AG04450 (cell line): ENCODE results near the gene NUBP2. TPM values are rescaled to one million over a fixed set of nuclear protein-coding genes. Genes with fewer than 3 reads are reported as not detected.

Experiments used
- CTCF ChIA-PET: fragments of 300-600, 350-600 bp; formaldehyde crosslinking; extraction: SDS; loops from one replicate; lab custom pipeline; 2022; ENCODE audit warnings: antibody characterized with exemption, inconsistent platforms; lab: Charles Lee
- POLR2A ChIA-PET: fragments of 350-600 bp; formaldehyde crosslinking; extraction: SDS; loops from one replicate; lab custom pipeline; 2021; ENCODE audit warnings: antibody characterized with exemption, inconsistent platforms; lab: Yijun Ruan, JAX
- DNase-seq: peaks from one replicate; pipeline ENCODE4 v3.0.0-alpha.2; 2011; ENCODE audit warnings: low read depth, low spot score
- H3K27ac ChIP-seq: one replicate; pipeline ENCODE4 v1.5.1; 2012; ENCODE audit warnings: low read depth, low read length, control low read depth
- H3K27me3 ChIP-seq: one replicate; pipeline ENCODE4 v1.6.0; 2012; ENCODE audit warnings: low read length; ENCODE audit not compliant: control insufficient read depth, insufficient read depth
- H3K4me3 ChIP-seq: 2 replicates; pipeline ENCODE4 v1.5.1; 2011; ENCODE audit warnings: mild to moderate bottlenecking, low read depth, low read length, control low read depth
- H3K9me3 ChIP-seq: 2 replicates; pipeline ENCODE4 v1.5.1; 2012; ENCODE audit warnings: low read length; ENCODE audit not compliant: control insufficient read depth, insufficient read depth
- polyA plus RNA-seq: library from polyadenylated mRNA; depleted of rRNA; stranded (reverse); fragments of >200 nt; gene quantifications from 2 replicates; pipeline ENCODE4 v1.2.3, GENCODE V29; 2011
- TF ChIP-seq, protein P1 (sequence below): IDR thresholded peaks from 2 replicates; pipeline ENCODE4 v1.5.1; 2011; ENCODE audit warnings: low read depth, low read length, control low read depth, inconsistent platforms

The NUBP2 gene
- polyA plus RNA-seq, 1 experiment = 20.0 TPM

DNA sequence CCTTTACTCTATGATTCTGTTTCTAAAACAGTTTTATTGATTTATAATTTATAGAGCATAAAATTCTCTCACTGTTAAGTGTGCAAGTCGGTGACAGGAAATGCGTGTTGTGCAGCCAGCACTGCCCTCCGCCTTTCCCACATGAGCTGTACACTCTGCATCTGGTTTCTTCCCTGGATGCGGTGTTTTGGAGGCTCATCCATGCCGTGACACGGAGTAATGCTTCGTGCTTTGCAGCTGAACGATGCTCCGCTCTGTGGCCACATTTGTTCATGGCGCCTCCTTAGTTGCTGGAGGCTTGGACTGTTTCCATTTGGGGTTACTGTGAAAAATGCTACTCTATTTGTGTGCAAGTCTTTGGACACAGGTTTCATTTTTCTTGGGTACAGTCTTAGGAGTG is 17.9 kb downstream of the NUBP2 start:
- H3K27ac ChIP-seq = no peak overlapping the region
- H3K9me3 ChIP-seq = peaks cover 8% of the 10 kb centered on the region
- H3K4me3 ChIP-seq = no peak overlapping the region
- TF ChIP-seq, protein P1, sequence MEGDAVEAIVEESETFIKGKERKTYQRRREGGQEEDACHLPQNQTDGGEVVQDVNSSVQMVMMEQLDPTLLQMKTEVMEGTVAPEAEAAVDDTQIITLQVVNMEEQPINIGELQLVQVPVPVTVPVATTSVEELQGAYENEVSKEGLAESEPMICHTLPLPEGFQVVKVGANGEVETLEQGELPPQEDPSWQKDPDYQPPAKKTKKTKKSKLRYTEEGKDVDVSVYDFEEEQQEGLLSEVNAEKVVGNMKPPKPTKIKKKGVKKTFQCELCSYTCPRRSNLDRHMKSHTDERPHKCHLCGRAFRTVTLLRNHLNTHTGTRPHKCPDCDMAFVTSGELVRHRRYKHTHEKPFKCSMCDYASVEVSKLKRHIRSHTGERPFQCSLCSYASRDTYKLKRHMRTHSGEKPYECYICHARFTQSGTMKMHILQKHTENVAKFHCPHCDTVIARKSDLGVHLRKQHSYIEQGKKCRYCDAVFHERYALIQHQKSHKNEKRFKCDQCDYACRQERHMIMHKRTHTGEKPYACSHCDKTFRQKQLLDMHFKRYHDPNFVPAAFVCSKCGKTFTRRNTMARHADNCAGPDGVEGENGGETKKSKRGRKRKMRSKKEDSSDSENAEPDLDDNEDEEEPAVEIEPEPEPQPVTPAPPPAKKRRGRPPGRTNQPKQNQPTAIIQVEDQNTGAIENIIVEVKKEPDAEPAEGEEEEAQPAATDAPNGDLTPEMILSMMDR = no peak
- ChIA-PET POLR2A (no interaction called here), CTCF (no interaction called here)
- H3K27me3 ChIP-seq = no peaks in the 10 kb centered on the region
- DNase-seq = no peak

DNA sequence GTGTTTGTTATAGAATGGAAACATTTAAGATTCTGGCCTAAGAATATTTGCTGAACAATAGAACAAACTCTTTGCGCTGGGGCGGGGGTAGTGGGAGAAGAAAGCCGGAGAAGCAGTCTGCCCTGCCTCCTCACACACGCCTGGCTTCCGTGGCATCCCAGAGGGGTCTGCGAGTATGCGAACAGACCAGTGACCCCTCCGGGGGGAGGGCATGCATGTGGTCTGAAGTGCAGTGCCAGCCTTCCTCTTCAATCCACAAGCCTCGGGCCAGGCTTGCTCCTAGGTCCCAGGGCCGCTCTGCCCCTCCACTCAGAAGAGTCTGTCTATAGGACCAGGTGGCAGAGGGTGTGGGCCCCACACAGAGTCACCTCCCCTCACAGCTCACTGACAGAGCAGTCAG is 24.9 kb downstream of the NUBP2 start:
- H3K4me3 ChIP-seq = no peak overlapping the region
- no peak for DNase-seq
- no peaks in the 10 kb centered on the region; the same call in 1 of the 2 replicates for H3K9me3 ChIP-seq
- ChIA-PET CTCF (no interaction called here), POLR2A (no interaction called here)
- no peak overlapping the region for H3K27ac ChIP-seq
- H3K27me3 ChIP-seq = no peaks in the 10 kb centered on the region
- TF ChIP-seq, protein P1 = no peak

DNA sequence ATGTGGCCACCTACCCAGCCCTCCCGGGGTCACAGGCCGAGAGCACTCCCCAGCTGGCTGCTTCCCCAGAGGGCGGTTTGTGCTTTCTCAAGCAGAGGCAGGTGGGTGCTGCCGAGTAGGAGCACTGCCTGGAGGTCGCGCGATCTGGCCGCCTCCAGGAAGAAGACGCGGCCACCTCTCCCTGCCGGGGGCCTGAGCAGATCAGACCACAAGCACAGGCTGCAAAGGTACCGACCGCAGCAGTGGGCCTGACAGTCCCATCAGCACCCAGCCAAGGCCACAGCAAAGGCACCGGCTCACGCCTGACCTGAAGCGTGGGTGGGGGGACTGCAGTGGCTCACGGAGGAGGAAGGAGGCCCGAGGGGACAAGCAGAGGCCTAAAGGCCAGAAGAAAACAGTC is 25.9 kb downstream of the NUBP2 start:
- TF ChIP-seq, protein P1 = no peak
- ChIA-PET POLR2A (no interaction called here), CTCF (no interaction called here)

DNA sequence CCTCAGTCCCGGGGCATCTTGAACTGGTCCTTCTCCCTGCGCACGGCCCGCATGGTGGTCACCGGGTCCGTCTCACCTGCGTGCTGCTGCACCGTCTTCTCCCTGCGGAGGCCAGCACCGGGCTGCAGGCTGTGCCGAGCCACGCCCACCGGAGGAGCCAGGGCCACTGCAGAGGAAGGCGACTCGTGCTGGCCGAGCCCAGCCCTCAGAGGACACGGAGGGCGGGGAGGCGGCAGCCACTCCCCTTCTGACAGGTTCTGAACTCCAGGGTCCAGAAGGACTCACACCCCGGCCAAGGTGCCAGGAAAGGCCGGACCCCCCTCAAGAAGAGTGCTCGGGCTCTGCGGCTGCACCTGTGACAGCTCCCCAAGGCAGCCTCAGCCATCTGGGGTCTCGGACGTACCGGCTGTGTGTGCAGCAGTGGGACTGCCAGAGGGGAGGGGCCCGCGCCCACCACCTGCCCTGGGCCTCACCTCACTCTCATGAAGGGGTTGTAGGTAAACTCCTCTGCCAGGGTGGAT is 26.6 kb downstream of the NUBP2 start:
- no peaks in the 10 kb centered on the region; the same call in 1 of the 2 replicates for H3K9me3 ChIP-seq
- no peak overlapping the region for H3K4me3 ChIP-seq
- no peaks in the 10 kb centered on the region for H3K27me3 ChIP-seq
- no peak for DNase-seq
- ChIA-PET CTCF (no interaction called here), POLR2A (no interaction called here)
- TF ChIP-seq, protein P1 = no peak
- no peak overlapping the region for H3K27ac ChIP-seq

More for the DNA sequence above, 25.9 kb downstream of the NUBP2 start:
- no peak overlapping the region for H3K4me3 ChIP-seq
- no peaks in the 10 kb centered on the region; the same call in 1 of the 2 replicates for H3K9me3 ChIP-seq
- H3K27ac ChIP-seq = no peak overlapping the region
- H3K27me3 ChIP-seq = no peaks in the 10 kb centered on the region
- no peak for DNase-seq

DNA sequence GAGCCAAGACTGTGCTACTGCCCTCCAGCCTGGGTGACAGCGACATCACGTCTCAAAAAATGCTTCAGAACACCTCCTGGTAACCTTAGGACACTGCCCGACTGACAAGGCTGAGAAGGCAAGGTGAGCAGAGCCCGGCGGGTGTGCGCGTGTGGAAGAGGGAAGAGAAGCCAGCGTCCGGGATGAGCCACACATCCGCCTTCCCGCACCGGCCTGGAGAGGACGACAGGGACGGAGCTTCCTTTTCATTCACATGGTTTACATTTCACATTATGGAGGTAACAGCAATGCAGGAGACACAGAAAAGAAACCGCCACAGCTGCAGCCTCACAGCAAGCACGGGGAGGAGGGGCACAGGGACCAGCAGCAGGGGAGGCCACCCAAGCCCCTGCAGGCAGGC is 27.3 kb downstream of the NUBP2 start:
- Histone ChIP-seq H3K27me3 (no peaks in the 10 kb centered on the region), H3K4me3 (no peak overlapping the region), H3K27ac (no peak overlapping the region), H3K9me3 (no peaks in the 10 kb centered on the region; the same call in 1 of the 2 replicates)
- no peak for DNase-seq
- ChIA-PET POLR2A (no interaction called here), CTCF (interaction anchor here (1.0 kb wide), 1 partner anchor 28 kb away, joined by 3 read pairs; the partner anchor contains the start of genes NUBP2 and SPSB3)
- TF ChIP-seq, protein P1 = no peak
